GM18858 (cell line): ENCODE measurements around the gene TMEM169.
"Not testable (repeated sequence)": the region's sequence is repeated elsewhere in the genome, so short reads cannot be mapped to it uniquely, and the experiment has no call there.

ENCODE experiments used
- ATAC-seq: cut with Tn5 transposase; IDR thresholded peaks from one replicate; pipeline ENCODE4 v1.9.1; 2021; ENCODE audit not compliant: unreplicated experiment

Gene TMEM169

GRCh38 chr2:216130346-216130971, 48.7 kb downstream of the TMEM169 start:
- no peak for ATAC-seq

- no peak for ATAC-seq
Observed at GRCh38 chr2:216131175-216131926, 49.6 kb downstream of the TMEM169 start.

- ATAC-seq: no peak
Observed at GRCh38 chr2:216132585-216132984, 50.9 kb downstream of the TMEM169 start.

- no peak for ATAC-seq
Observed at GRCh38 chr2:216133397-216133796, 51.7 kb downstream of the TMEM169 start.

GRCh38 chr2:216134958-216135541, 53.3 kb downstream of the TMEM169 start:
- no peak for ATAC-seq

- no peak for ATAC-seq
Observed at GRCh38 chr2:216139884-216140283, 58.2 kb downstream of the TMEM169 start.

GRCh38 chr2:216141516-216141915, 59.8 kb downstream of the TMEM169 start:
- ATAC-seq: not testable (repeated sequence)

GRCh38 chr2:216142540-216142939, 60.8 kb downstream of the TMEM169 start:
- ATAC-seq: peak; percentile 99

- no peak for ATAC-seq
Observed at GRCh38 chr2:216144372-216144771, 62.7 kb downstream of the TMEM169 start.

GRCh38 chr2:216144857-216145256, 63.1 kb downstream of the TMEM169 start:
- ATAC-seq: no peak

- no peak for ATAC-seq
Observed at GRCh38 chr2:216146573-216146972, 64.9 kb downstream of the TMEM169 start.

- no peak for ATAC-seq
Observed at GRCh38 chr2:216147172-216148131, 65.7 kb downstream of the TMEM169 start.

- ATAC-seq: no peak
Observed at GRCh38 chr2:216148983-216149382, 67.3 kb downstream of the TMEM169 start.

- no peak for ATAC-seq
Observed at GRCh38 chr2:216149741-216150140, 68.0 kb downstream of the TMEM169 start.

- no peak for ATAC-seq
Observed at GRCh38 chr2:216151313-216152025, 69.8 kb downstream of the TMEM169 start.
